K562 (cell line): Measurements from ENCODE around the gene NR1H3. TPM values are rescaled to one million over a fixed set of nuclear protein-coding genes. Genes with fewer than 3 reads are reported as not detected.

Source experiments
- AFF1 ChIP-seq, 2 experiments: fragments of 450-650 bp; IDR thresholded peaks; 2 replicates each; pipeline ENCODE4 v1.6.1; 2018; ENCODE audit warnings: mild to moderate bottlenecking in 2 of 2, low read depth in 1 of 2; ENCODE audit not compliant: partially characterized antibody in 2 of 2
- BRD4 ChIP-seq: fragments of 200-600 bp; sonication (generic); IDR thresholded peaks from 2 replicates; pipeline ENCODE4 v1.6.1; 2017; ENCODE audit warnings: inconsistent platforms
- ERF ChIP-seq: fragments of 450-650 bp; formaldehyde crosslinking; IDR thresholded peaks from 2 replicates; pipeline ENCODE4 v1.4.0; 2020; ENCODE audit warnings: mild to moderate bottlenecking, mixed read lengths
- HES1 ChIP-seq: fragments of 450-650 bp; IDR thresholded peaks from 2 replicates; pipeline ENCODE4 v1.6.1; 2016; ENCODE audit warnings: low read depth, mild to moderate bottlenecking, moderate library complexity
- HIVEP1 ChIP-seq: fragments of 250-450 bp; sonication (Bioruptor Pico); IDR thresholded peaks from 2 replicates; pipeline ENCODE4 v1.4.0; 2020; ENCODE audit warnings: mild to moderate bottlenecking
- JUND ChIP-seq, 2 experiments: IDR thresholded peaks; 2 replicates in 1 of 2; 3 replicates in 1 of 2; pipeline ENCODE4 v1.6.1; 2011; ENCODE audit warnings: borderline replicate concordance in 2 of 2, low read depth in 2 of 2, low read length in 2 of 2, improper control_type of control experiment in 1 of 2, missing biosample characterization in 1 of 2, missing genetic modification characterization in 1 of 2, missing genetic modification reagents in 1 of 2
- KDM5B ChIP-seq: fragments of 200-600 bp; sonication (generic); IDR thresholded peaks from 2 replicates; pipeline ENCODE4 v1.6.1; 2012; ENCODE audit warnings: low read depth, mild to moderate bottlenecking, moderate library complexity, low read length, control low read depth, inconsistent platforms; ENCODE audit not compliant: insufficient replicate concordance
- MAFK ChIP-seq: IDR thresholded peaks from 2 replicates; pipeline ENCODE4 v1.6.1; 2011; ENCODE audit warnings: low read length, improper control_type of control experiment
- MAZ ChIP-seq, 2 experiments: fragments of 450-650 bp in 1 of 2; sonication (generic) in 1 of 2; formaldehyde crosslinking; IDR thresholded peaks in 1 of 2; conservative IDR thresholded peaks in 1 of 2; 2 replicates each; pipeline versions ENCODE4 v1.4.0 to v1.5.0; 2020; ENCODE audit warnings: mild to moderate bottlenecking in 1 of 2, missing genetic modification reagents in 1 of 2
- MBD2 ChIP-seq: sonication (generic); IDR thresholded peaks from 2 replicates; pipeline ENCODE4 v1.6.1; 2016; ENCODE audit warnings: low read depth, borderline replicate concordance
- MIER1 ChIP-seq: fragments of 450-650 bp; IDR thresholded peaks from 2 replicates; pipeline ENCODE4 v1.6.1; 2016; ENCODE audit warnings: antibody characterized with exemption, mild to moderate bottlenecking, low read depth
- MLLT1 ChIP-seq, 2 experiments: fragments of 450-650 bp; IDR thresholded peaks; 2 replicates each; pipeline ENCODE4 v1.6.1; 2016
- NR4A1 ChIP-seq, 2 experiments: fragments of 250-450 bp in 1 of 2; fragments of 450-650 bp in 1 of 2; sonication (Bioruptor Pico) in 1 of 2; IDR thresholded peaks; 2 replicates each; pipeline versions ENCODE4 v1.4.0 to v1.6.1; 2016 to 2020; ENCODE audit warnings: mild to moderate bottlenecking in 2 of 2, missing compliant biosample characterization in 1 of 2, missing genetic modification characterization in 1 of 2, moderate library complexity in 1 of 2
- PHF8 ChIP-seq: fragments of 200-600 bp; sonication (generic); IDR thresholded peaks from 2 replicates; pipeline ENCODE4 v1.6.1; 2012; ENCODE audit warnings: mixed run types, mild to moderate bottlenecking, inconsistent platforms, low read length, moderate library complexity, borderline replicate concordance
- SAP30 ChIP-seq: fragments of 200-600 bp; sonication (generic); IDR thresholded peaks from 2 replicates; pipeline ENCODE4 v1.6.1; 2012; ENCODE audit warnings: borderline replicate concordance, low read depth, mild to moderate bottlenecking, moderate library complexity, low read length, control low read depth, inconsistent platforms; ENCODE audit not compliant: insufficient read depth, poor library complexity, severe bottlenecking
- ZNF445 ChIP-seq: fragments of 250-450 bp; sonication (Bioruptor Pico); IDR thresholded peaks from 2 replicates; pipeline ENCODE4 v1.4.0; 2020; ENCODE audit warnings: low read depth, mild to moderate bottlenecking, moderate library complexity
- ZNF584 ChIP-seq: fragments of 200-800 bp; sonication (Bioruptor generic); IDR thresholded peaks from 2 replicates; pipeline ENCODE4 v1.6.1; 2016; ENCODE audit warnings: low read depth, mild to moderate bottlenecking, missing genetic modification characterization, missing compliant biosample characterization
- ZNF699 ChIP-seq: fragments of 250-450 bp; sonication (Bioruptor Pico); IDR thresholded peaks from 2 replicates; pipeline ENCODE4 v1.8.0; 2021; ENCODE audit warnings: mild to moderate bottlenecking, moderate library complexity; ENCODE audit not compliant: insufficient replicate concordance
- ZSCAN32 ChIP-seq: fragments of 450-650 bp; formaldehyde crosslinking; IDR thresholded peaks from 2 replicates; pipeline ENCODE4 v1.4.0; 2020; ENCODE audit warnings: mild to moderate bottlenecking, moderate library complexity
- polyA plus RNA-seq, 8 experiments: library from polyadenylated mRNA; depleted of rRNA in 4 of 8; stranded (reverse) in 5 of 8; unstranded in 3 of 8; fragments of >200 nt; fragmentation: Nextera tagmentation in 2 of 8; fragmentation: Illumina TruSeq in 1 of 8; extraction: Ambion mirVana in 2 of 8; extraction: Trizol in 1 of 8; gene quantifications; 2 replicates each; pipeline versions ENCODE4 v1.2.1 to v1.2.3, GENCODE V29; 2011 to 2014; ENCODE audit warnings: inconsistent platforms in 1 of 8, missing spikeins in 1 of 8
- total RNA-seq, 7 experiments: library from RNA; depleted of rRNA in 6 of 7; stranded (reverse); fragments of >200 nt in 6 of 7; fragmentation: Illumina TruSeq in 2 of 7; extraction: Trizol in 2 of 7; gene quantifications; 2 replicates each; pipeline versions ENCODE4 v1.2.1 to v1.2.3, GENCODE V29; 2011 to 2021; ENCODE audit warnings: low replicate concordance in 1 of 7
- TF ChIP-seq, protein P1 (sequence below): IDR thresholded peaks from 2 replicates; pipeline ENCODE4 v1.6.1; 2011; ENCODE audit not compliant: insufficient read length; ENCODE audit errors: extremely low read depth

Gene NR1H3
- total and polyA plus RNA-seq, 9 of the 15 experiments (the other 6 are each of a cell fraction or from before 2014, with no cell fraction given), result 8.2 to 26.0 (median 11.9) TPM

DNA sequence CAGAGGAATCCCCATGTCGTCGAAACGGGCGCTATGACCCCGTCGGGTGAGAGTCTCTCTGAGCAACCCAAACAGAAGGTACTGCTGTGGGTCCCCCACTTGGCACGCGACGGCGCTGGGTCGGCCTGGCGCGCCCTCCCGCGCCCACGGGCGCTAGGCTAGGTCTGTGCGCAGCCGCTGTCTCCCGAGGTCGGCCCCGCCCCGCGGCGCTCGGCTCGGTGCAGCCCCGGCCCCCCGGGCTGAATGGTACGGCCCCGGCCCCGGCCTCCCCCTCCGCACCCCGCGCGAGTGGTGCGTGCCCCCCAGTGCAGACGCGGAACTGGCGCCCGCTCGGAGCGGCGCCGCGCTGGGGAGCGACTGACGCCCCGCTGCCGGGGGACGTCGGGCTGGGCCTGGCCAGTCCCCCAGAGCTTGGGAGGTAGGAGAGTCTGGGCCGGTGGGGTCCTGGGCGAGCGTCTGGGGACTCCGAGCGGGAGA lies 12.1 kb downstream of the NR1H3 start, which contains the start of gene MADD (continued):
- TF ChIP-seq SAP30 (peak; percentile 39), ZNF699 (CRISPR knock-in tag) (no peak), MLLT1 (IDR thresholded peaks at IDR 0.05) (no peak), BRD4 (no peak), ZNF445 (CRISPR knock-in tag) (no peak), NR4A1 (CRISPR knock-in tag; IDR thresholded peaks at IDR 0.05) (no peak), NR4A1 (tag; IDR thresholded peaks at IDR 0.05) (no peak), MBD2 (peak; percentile 63; the same call in 1 of the 2 replicates), MAZ (CRISPR knock-in tag; conservative IDR thresholded peaks at IDR 0.05 in 1 of 2, IDR thresholded peaks at IDR 0.05 in 1 of 2) (peak in 1 of 2 experiments; percentile 80; a peak in 2 of 4 replicates), KDM5B (peak; percentile 87), AFF1 (IDR thresholded peaks at IDR 0.05; ENCODE audit: low read depth in 1 of 2, partially characterized antibody in 2 of 2) (no peak), HES1 (no peak), ZSCAN32 (CRISPR knock-in tag) (0 out of 2 replicates have a peak, but pooled peaks have one; percentile 50), ERF (CRISPR knock-in tag) (0 out of 2 replicates have a peak, but pooled peaks have one; percentile 5), HIVEP1 (no peak), MAFK (no peak), MIER1 (no peak), PHF8 (peak; percentile 76; the same call in 1 of the 2 replicates), ZNF584 (0 out of 2 replicates have a peak, but pooled peaks have one; percentile 6), JUND (IDR thresholded peaks at IDR 0.05; ENCODE audit: borderline replicate concordance, low read depth, low read length) (peak; percentile 91), JUND (tag; IDR thresholded peaks at IDR 0.05; ENCODE audit: borderline replicate concordance, low read depth, low read length) (no peak)
- TF ChIP-seq, protein P1, sequence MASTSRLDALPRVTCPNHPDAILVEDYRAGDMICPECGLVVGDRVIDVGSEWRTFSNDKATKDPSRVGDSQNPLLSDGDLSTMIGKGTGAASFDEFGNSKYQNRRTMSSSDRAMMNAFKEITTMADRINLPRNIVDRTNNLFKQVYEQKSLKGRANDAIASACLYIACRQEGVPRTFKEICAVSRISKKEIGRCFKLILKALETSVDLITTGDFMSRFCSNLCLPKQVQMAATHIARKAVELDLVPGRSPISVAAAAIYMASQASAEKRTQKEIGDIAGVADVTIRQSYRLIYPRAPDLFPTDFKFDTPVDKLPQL, result no peak
